HG02852 (cell line): ENCODE measurements around the gene KIF13A.
A peak's percentile ranks its signal among the peaks of the same experiment; 100 is the strongest.
"Not testable (repeated sequence)": the region's sequence is repeated elsewhere in the genome, so short reads cannot be mapped to it uniquely, and the experiment has no call there.

Experiments used
- ATAC-seq: cut with Tn5 transposase; IDR thresholded peaks from one replicate; pipeline ENCODE4 v1.9.1; 2021; ENCODE audit warnings: mild to moderate bottlenecking, moderate library complexity; ENCODE audit not compliant: unreplicated experiment

The KIF13A gene

GRCh38 chr6:17987447-17987696 lies at the start of gene KIF13A:
TSS of gene KIF13A (minus strand) at chr6:17987635. CDS start at chr6:17987463, 172 bp downstream.
- peak; percentile 51 for ATAC-seq

GRCh38 chr6:18036781-18037180 lies 49.3 kb upstream of the KIF13A start:
- ATAC-seq = no peak

GRCh38 chr6:18035330-18035854 lies 48.0 kb upstream of the KIF13A start:
- ATAC-seq = no peak

- ATAC-seq = no peak
These were observed 47.4 kb upstream of the KIF13A start for GRCh38 chr6:18034798-18035202.

GRCh38 chr6:18031680-18032256 lies 44.3 kb upstream of the KIF13A start:
- ATAC-seq = no peak

- ATAC-seq = no peak
These were observed 43.8 kb upstream of the KIF13A start for GRCh38 chr6:18031189-18031588.

- no peak for ATAC-seq
These were observed 40.9 kb upstream of the KIF13A start for GRCh38 chr6:18028332-18028731.

GRCh38 chr6:18025596-18025995 lies 38.2 kb upstream of the KIF13A start:
- no peak for ATAC-seq

GRCh38 chr6:18024876-18025275 lies 37.4 kb upstream of the KIF13A start:
- no peak for ATAC-seq

- ATAC-seq = no peak
These were observed 36.5 kb upstream of the KIF13A start for GRCh38 chr6:18023891-18024290.

GRCh38 chr6:18022398-18023231 lies 35.2 kb upstream of the KIF13A start:
- ATAC-seq = no peak

- ATAC-seq = no peak
These were observed 33.9 kb upstream of the KIF13A start for GRCh38 chr6:18021166-18021850.

- not testable (repeated sequence) for ATAC-seq
These were observed 33.1 kb upstream of the KIF13A start for GRCh38 chr6:18020545-18020944.

- ATAC-seq = no peak
These were observed 32.4 kb upstream of the KIF13A start for GRCh38 chr6:18019539-18020534.

- ATAC-seq = not testable (repeated sequence)
These were observed 31.7 kb upstream of the KIF13A start for GRCh38 chr6:18019133-18019532.

GRCh38 chr6:18016698-18017097 lies 29.3 kb upstream of the KIF13A start:
- ATAC-seq = no peak

- no peak for ATAC-seq
These were observed 28.7 kb upstream of the KIF13A start for GRCh38 chr6:18016133-18016532.

GRCh38 chr6:18011287-18011686 lies 23.9 kb upstream of the KIF13A start:
- ATAC-seq = no peak

- not testable (repeated sequence) for ATAC-seq
These were observed 23.1 kb upstream of the KIF13A start for GRCh38 chr6:18010540-18010939.

GRCh38 chr6:18004256-18004985 lies 17.0 kb upstream of the KIF13A start:
- ATAC-seq = no peak
